ENCODE results near the gene RFFL. TPM values are rescaled to one million over a fixed set of nuclear protein-coding genes. Genes with fewer than 3 reads are reported as not detected.

The RFFL gene
- total RNA-seq, 4 donors from 2014 or later, result 13.2 to 18.9 (median 18.1) TPM

- TF ChIP-seq CTCF (IDR thresholded peaks at IDR 0.05; ENCODE audit: low read depth), result no peak
These were observed 10.7 kb downstream of the RFFL start for GRCh38 chr17:35052780-35053179.

GRCh38 chr17:35052241-35052610, 11.3 kb downstream of the RFFL start:
- TF ChIP-seq CTCF (IDR thresholded peaks at IDR 0.05; ENCODE audit: low read depth), result no peak

- no peak for TF ChIP-seq CTCF (IDR thresholded peaks at IDR 0.05; ENCODE audit: low read depth)
These were observed 11.8 kb downstream of the RFFL start for GRCh38 chr17:35051579-35052240.

- no peak for TF ChIP-seq CTCF (IDR thresholded peaks at IDR 0.05; ENCODE audit: low read depth)
These were observed 12.3 kb downstream of the RFFL start for GRCh38 chr17:35051183-35051578.

- no peak for TF ChIP-seq CTCF (IDR thresholded peaks at IDR 0.05; ENCODE audit: low read depth)
These were observed 13.3 kb downstream of the RFFL start for GRCh38 chr17:35050170-35050569.

GRCh38 chr17:35048685-35049379, 14.7 kb downstream of the RFFL start:
- no peak for TF ChIP-seq CTCF (IDR thresholded peaks at IDR 0.05; ENCODE audit: low read depth)

GRCh38 chr17:35046740-35047283, 16.7 kb downstream of the RFFL start:
- TF ChIP-seq CTCF (IDR thresholded peaks at IDR 0.05; ENCODE audit: low read depth), result no peak

Data from subcutaneous adipose tissue (tissue), 4 donors.